HepG2 (cell line): ENCODE data around the gene ELF1. TPM values are rescaled to one million over a fixed set of nuclear protein-coding genes. Genes with fewer than 3 reads are reported as not detected.
A peak's percentile ranks its signal among the peaks of the same experiment; 100 is the strongest.

Source experiments
- BCL3 ChIP-seq: sonication (generic); formaldehyde crosslinking; IDR thresholded peaks from 2 replicates; pipeline ENCODE4 v1.5.1; 2020; ENCODE audit warnings: mild to moderate bottlenecking, missing genetic modification reagents, moderate library complexity
- ELF3 ChIP-seq: IDR thresholded peaks from 2 replicates; pipeline ENCODE4 v1.6.1; 2016; ENCODE audit warnings: missing genetic modification reagents, missing compliant biosample characterization
- GLI4 ChIP-seq: sonication (generic); formaldehyde crosslinking; IDR thresholded peaks from 2 replicates; pipeline ENCODE4 v1.5.1; 2020; ENCODE audit warnings: missing genetic modification reagents, mild to moderate bottlenecking, moderate library complexity, borderline replicate concordance
- KAT7 ChIP-seq: IDR thresholded peaks from 2 replicates; pipeline ENCODE4 v1.6.1; 2018; ENCODE audit warnings: borderline replicate concordance, missing compliant biosample characterization
- PHF20 ChIP-seq: sonication (generic); formaldehyde crosslinking; IDR thresholded peaks from 2 replicates; pipeline ENCODE4 v1.5.0; 2020; ENCODE audit warnings: mild to moderate bottlenecking, missing genetic modification reagents
- ZBED4 ChIP-seq: sonication (generic); formaldehyde crosslinking; IDR thresholded peaks from 2 replicates; pipeline ENCODE4 v1.4.0; 2020; ENCODE audit warnings: missing genetic modification reagents, borderline replicate concordance
- ZBTB2 ChIP-seq: sonication (generic); formaldehyde crosslinking; IDR thresholded peaks from 2 replicates; pipeline ENCODE4 v1.8.0; 2022; ENCODE audit warnings: low read depth, missing genetic modification reagents
- ZBTB20 ChIP-seq: sonication (generic); formaldehyde crosslinking; IDR thresholded peaks from 2 replicates; pipeline ENCODE4 v1.8.1; 2023; ENCODE audit warnings: missing genetic modification reagents, low read depth, mild to moderate bottlenecking, borderline replicate concordance
- ZNF251 ChIP-seq: sonication (generic); formaldehyde crosslinking; IDR thresholded peaks from 2 replicates; pipeline ENCODE4 v1.9.0; 2021; ENCODE audit warnings: mild to moderate bottlenecking, missing genetic modification reagents
- ZNF431 ChIP-seq: sonication (generic); formaldehyde crosslinking; IDR thresholded peaks from 2 replicates; pipeline ENCODE4 v1.9.0; 2022; ENCODE audit warnings: missing genetic modification reagents, low read depth, mild to moderate bottlenecking, borderline replicate concordance
- ZNF44 ChIP-seq: sonication (generic); formaldehyde crosslinking; IDR thresholded peaks from 2 replicates; pipeline ENCODE4 v1.5.1; 2020; ENCODE audit warnings: mild to moderate bottlenecking, missing genetic modification reagents
- ZNF503 ChIP-seq: sonication (generic); formaldehyde crosslinking; IDR thresholded peaks from 2 replicates; pipeline ENCODE4 v1.4.0; 2020; ENCODE audit warnings: missing genetic modification reagents
- ZNF510 ChIP-seq: sonication (generic); formaldehyde crosslinking; IDR thresholded peaks from 2 replicates; pipeline ENCODE4 v1.4.0; 2020; ENCODE audit warnings: low read depth, mild to moderate bottlenecking, missing genetic modification reagents
- ZNF616 ChIP-seq: sonication (generic); formaldehyde crosslinking; IDR thresholded peaks from 2 replicates; pipeline ENCODE4 v1.5.0; 2020; ENCODE audit warnings: low read depth, mild to moderate bottlenecking, missing genetic modification reagents
- ZNF672 ChIP-seq: sonication (generic); formaldehyde crosslinking; IDR thresholded peaks from 2 replicates; pipeline ENCODE4 v1.8.1; 2022; ENCODE audit warnings: missing genetic modification reagents
- ZNF713 ChIP-seq: sonication (generic); formaldehyde crosslinking; IDR thresholded peaks from 2 replicates; pipeline ENCODE4 v1.4.0; 2020; ENCODE audit warnings: mild to moderate bottlenecking, missing genetic modification reagents
- ZNF850 ChIP-seq: sonication (generic); formaldehyde crosslinking; conservative IDR thresholded peaks from 2 replicates; pipeline ENCODE4 v1.9.0; 2021; ENCODE audit warnings: mild to moderate bottlenecking, missing genetic modification reagents
- polyA plus RNA-seq, 8 experiments: library from polyadenylated mRNA; depleted of rRNA in 3 of 8; stranded (reverse) in 7 of 8; unstranded in 1 of 8; fragments of >200 nt; fragmentation: Illumina TruSeq in 4 of 8; extraction: Trizol in 4 of 8; gene quantifications; 2 replicates each; pipeline versions ENCODE4 v1.2.1 to v1.2.3, GENCODE V29; 2011 to 2016; ENCODE audit warnings: low read depth in 4 of 8, missing spikeins in 1 of 8, mixed read lengths in 1 of 8; ENCODE audit not compliant: insufficient read depth in 1 of 8
- total RNA-seq, 5 experiments: library from RNA; depleted of rRNA; stranded (reverse); fragments of >200 nt; fragmentation: Illumina TruSeq; extraction: Trizol; gene quantifications; 2 replicates each; pipeline ENCODE4 v1.2.3, GENCODE V29; 2016; ENCODE audit warnings: low read depth in 1 of 5
- TF ChIP-seq, protein P1 (sequence below): sonication (generic); formaldehyde crosslinking; IDR thresholded peaks from 2 replicates; pipeline ENCODE4 v1.4.0; 2020; ENCODE audit warnings: missing genetic modification reagents

ELF1 gene
- total and polyA plus RNA-seq, 2 of the 13 experiments (the other 11 are each of a cell fraction or from before 2014, with no cell fraction given) = 24.6 to 71.5 TPM

GRCh38 chr13:41060082-41060723 is 41.1 kb upstream of the ELF1 start (continued):
- peak; percentile 39; the same call in 1 of the 2 replicates for TF ChIP-seq ZBTB20
- TF ChIP-seq ZBED4 = 0 out of 2 replicates have a peak, but pooled peaks have one; percentile 57
- no peak for TF ChIP-seq ZNF672
- TF ChIP-seq, protein P1, sequence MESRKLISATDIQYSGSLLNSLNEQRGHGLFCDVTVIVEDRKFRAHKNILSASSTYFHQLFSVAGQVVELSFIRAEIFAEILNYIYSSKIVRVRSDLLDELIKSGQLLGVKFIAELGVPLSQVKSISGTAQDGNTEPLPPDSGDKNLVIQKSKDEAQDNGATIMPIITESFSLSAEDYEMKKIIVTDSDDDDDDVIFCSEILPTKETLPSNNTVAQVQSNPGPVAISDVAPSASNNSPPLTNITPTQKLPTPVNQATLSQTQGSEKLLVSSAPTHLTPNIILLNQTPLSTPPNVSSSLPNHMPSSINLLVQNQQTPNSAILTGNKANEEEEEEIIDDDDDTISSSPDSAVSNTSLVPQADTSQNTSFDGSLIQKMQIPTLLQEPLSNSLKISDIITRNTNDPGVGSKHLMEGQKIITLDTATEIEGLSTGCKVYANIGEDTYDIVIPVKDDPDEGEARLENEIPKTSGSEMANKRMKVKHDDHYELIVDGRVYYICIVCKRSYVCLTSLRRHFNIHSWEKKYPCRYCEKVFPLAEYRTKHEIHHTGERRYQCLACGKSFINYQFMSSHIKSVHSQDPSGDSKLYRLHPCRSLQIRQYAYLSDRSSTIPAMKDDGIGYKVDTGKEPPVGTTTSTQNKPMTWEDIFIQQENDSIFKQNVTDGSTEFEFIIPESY (CRISPR knock-in tag) = no peak
- TF ChIP-seq ZNF616 = peak; percentile 43; the same call in 1 of the 2 replicates
- no peak for TF ChIP-seq ZNF431 (CRISPR knock-in tag)
- 0 out of 2 replicates have a peak, but pooled peaks have one; percentile 33 for TF ChIP-seq ZNF503
- TF ChIP-seq PHF20 (CRISPR knock-in tag) = no peak
- TF ChIP-seq ZBTB2 (CRISPR knock-in tag) = peak; percentile 65; the same call in 1 of the 2 replicates
- no peak for TF ChIP-seq ZNF44 (CRISPR knock-in tag)
- peak; percentile 69; the same call in 1 of the 2 replicates for TF ChIP-seq ELF3 (CRISPR knock-in tag)
- peak; percentile 25 for TF ChIP-seq KAT7 (CRISPR knock-in tag)
- TF ChIP-seq GLI4 = no peak
- TF ChIP-seq ZNF713 (CRISPR knock-in tag) = peak; percentile 92; the same call in 1 of the 2 replicates
- TF ChIP-seq BCL3 = 0 out of 2 replicates have a peak, but pooled peaks have one; percentile 33
- no peak for TF ChIP-seq ZNF251 (CRISPR knock-in tag)
- no peak for TF ChIP-seq ZNF510 (CRISPR knock-in tag)
- TF ChIP-seq ZNF850 (CRISPR knock-in tag) = no peak
